Astrocyte (in vitro differentiated cells and primary cell): ENCODE data around the gene BTG2. TPM values are rescaled to one million over a fixed set of nuclear protein-coding genes. Genes with fewer than 3 reads are reported as not detected.

Source experiments
- DNase-seq: peaks from one replicate; pipeline ENCODE4 v3.0.0-alpha.2; 2010; ENCODE audit warnings: low read depth
- FAIRE-seq: peaks from 2 replicates; lab custom pipeline; 2011; peaks lifted over from hg19 to GRCh38; lab: Jason Lieb, UNC
- H2AFZ ChIP-seq: 2 replicates; pipeline ENCODE4 v1.6.0; 2012; ENCODE audit warnings: low read depth, low read length, inconsistent platforms
- H3K27ac ChIP-seq: 2 replicates; pipeline ENCODE4 v1.5.1; 2011; ENCODE audit warnings: low read depth, low read length, inconsistent platforms
- H3K27me3 ChIP-seq: 2 replicates; pipeline ENCODE4 v1.6.0; 2011; ENCODE audit warnings: low read length, inconsistent platforms; ENCODE audit not compliant: insufficient read depth
- H3K36me3 ChIP-seq: 2 replicates; pipeline ENCODE4 v1.5.1; 2011; ENCODE audit warnings: low read length, inconsistent platforms; ENCODE audit not compliant: insufficient read depth
- H3K4me1 ChIP-seq: 2 replicates; pipeline ENCODE4 v1.5.1; 2011; ENCODE audit warnings: low read length, inconsistent platforms; ENCODE audit not compliant: insufficient read depth
- H3K4me2 ChIP-seq: 2 replicates; pipeline ENCODE4 v1.6.0; 2012; ENCODE audit warnings: low read length, inconsistent platforms
- H3K4me3 ChIP-seq: 2 replicates; pipeline ENCODE4 v1.5.1; 2011; ENCODE audit warnings: low read depth, mild to moderate bottlenecking, low read length, inconsistent platforms; ENCODE audit not compliant: insufficient read depth
- H3K79me2 ChIP-seq: 2 replicates; pipeline ENCODE4 v1.6.0; 2012; ENCODE audit warnings: mild to moderate bottlenecking, low read length, inconsistent platforms; ENCODE audit not compliant: insufficient read depth
- H3K9ac ChIP-seq: 2 replicates; pipeline ENCODE4 v1.6.0; 2012; ENCODE audit warnings: mild to moderate bottlenecking, low read length, inconsistent platforms
- H3K9me3 ChIP-seq: 2 replicates; pipeline ENCODE4 v1.5.1; 2012; ENCODE audit warnings: low read depth, mild to moderate bottlenecking, low read length, inconsistent platforms; ENCODE audit not compliant: insufficient read depth
- H4K20me1 ChIP-seq: 2 replicates; pipeline ENCODE4 v1.6.0; 2012; ENCODE audit warnings: low read length, inconsistent platforms; ENCODE audit not compliant: insufficient read depth
- H3K27ac Mint-ChIP-seq: one replicate; pipeline ENCODE4 v1.8.0; 2021; ENCODE audit warnings: mild to moderate bottlenecking, mixed read lengths; ENCODE audit not compliant: unreplicated experiment
- H3K27me3 Mint-ChIP-seq: one replicate; pipeline ENCODE4 v1.8.0; 2021; ENCODE audit warnings: low read depth, mixed read lengths; ENCODE audit not compliant: unreplicated experiment
- H3K36me3 Mint-ChIP-seq: one replicate; pipeline ENCODE4 v1.8.0; 2021; ENCODE audit warnings: low read depth, mixed read lengths; ENCODE audit not compliant: unreplicated experiment
- H3K4me1 Mint-ChIP-seq: one replicate; pipeline ENCODE4 v1.8.0; 2021; ENCODE audit warnings: low read depth, mixed read lengths; ENCODE audit not compliant: unreplicated experiment
- H3K4me3 Mint-ChIP-seq: one replicate; pipeline ENCODE4 v1.8.0; 2021; ENCODE audit warnings: mild to moderate bottlenecking, moderate library complexity, mixed read lengths; ENCODE audit not compliant: unreplicated experiment
- H3K9me3 Mint-ChIP-seq: one replicate; pipeline ENCODE4 v1.8.0; 2021; ENCODE audit warnings: mild to moderate bottlenecking, mixed read lengths; ENCODE audit not compliant: unreplicated experiment
- EZH2 ChIP-seq: IDR thresholded peaks from 2 replicates; pipeline ENCODE4 v1.6.1; 2012; ENCODE audit warnings: mild to moderate bottlenecking, low read length, inconsistent platforms; ENCODE audit not compliant: insufficient read depth
- total RNA-seq: library from RNA; stranded (reverse); gene quantifications from 2 replicates; pipeline ENCODE4 v1.2.1, GENCODE V29; 2021
- TF ChIP-seq, protein P1 (sequence below): IDR thresholded peaks from 2 replicates; pipeline ENCODE4 v1.5.1; 2011; ENCODE audit warnings: low read depth, mild to moderate bottlenecking, inconsistent platforms, low read length, moderate library complexity; ENCODE audit not compliant: insufficient read depth

BTG2 gene
- total RNA-seq, 1 donor from 2014 or later, result 58.3 TPM

DNA sequence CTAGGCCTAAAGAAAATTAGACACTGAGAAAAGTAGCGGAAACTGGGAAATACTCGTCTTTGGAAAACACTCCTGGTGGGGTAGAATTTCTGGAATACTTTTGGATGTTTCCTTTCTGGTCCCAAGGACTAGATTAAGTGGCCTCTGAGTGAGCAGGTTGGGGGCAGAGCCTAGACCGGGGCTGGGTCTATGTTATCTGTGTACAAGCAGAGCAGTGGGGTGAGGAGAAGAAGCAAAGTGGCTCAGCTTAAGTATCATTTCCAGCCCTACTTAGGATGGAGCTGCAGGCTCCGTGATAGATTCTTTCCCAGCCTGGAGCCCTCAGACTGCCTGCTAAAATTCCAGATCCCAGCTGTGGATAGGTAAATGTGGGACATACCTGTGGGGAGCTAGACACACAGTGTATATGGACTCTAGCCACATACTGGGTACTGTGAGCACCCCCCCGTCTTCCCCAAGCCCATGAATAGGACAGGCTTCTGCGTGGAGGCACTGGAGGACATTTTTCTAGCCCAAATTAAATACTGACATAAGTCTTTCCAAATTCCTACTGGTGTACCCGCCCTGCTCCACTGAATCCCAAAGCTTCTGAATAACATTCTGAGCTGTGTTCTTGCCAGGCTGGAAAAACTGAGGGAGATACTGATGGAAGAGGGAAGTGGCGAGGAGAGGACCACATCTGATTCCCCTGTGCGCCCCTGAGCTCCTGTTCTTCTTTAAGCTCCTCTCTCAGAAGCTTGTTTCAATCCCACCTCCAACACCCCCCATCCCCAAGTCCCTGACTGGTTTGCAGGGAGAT is 38.8 kb downstream of the BTG2 start:
- Histone ChIP-seq H4K20me1 (no peaks in the 10 kb centered on the region), H3K9ac (no peak overlapping the region), H3K4me2 (no peak overlapping the region), H3K27me3 (peaks cover 42% of the 10 kb centered on the region), H3K79me2 (no peaks in the 10 kb centered on the region), H3K27ac (no peak overlapping the region), H3K9me3 (no peaks in the 10 kb centered on the region), H3K4me1 (no peaks in the 10 kb centered on the region), H3K36me3 (no peaks in the 10 kb centered on the region), H3K4me3 (no peak overlapping the region), H2AFZ (no peak overlapping the region)
- DNase-seq, result no peak
- FAIRE-seq, result no peak
- H3K9me3 Mint-ChIP-seq, result no peaks in the 10 kb centered on the region
- no peak overlapping the region for H3K4me3 Mint-ChIP-seq
- H3K4me1 Mint-ChIP-seq, result no peaks in the 10 kb centered on the region
- H3K36me3 Mint-ChIP-seq, result no peaks in the 10 kb centered on the region
- no peak overlapping the region for H3K27ac Mint-ChIP-seq
- TF ChIP-seq, protein P1, sequence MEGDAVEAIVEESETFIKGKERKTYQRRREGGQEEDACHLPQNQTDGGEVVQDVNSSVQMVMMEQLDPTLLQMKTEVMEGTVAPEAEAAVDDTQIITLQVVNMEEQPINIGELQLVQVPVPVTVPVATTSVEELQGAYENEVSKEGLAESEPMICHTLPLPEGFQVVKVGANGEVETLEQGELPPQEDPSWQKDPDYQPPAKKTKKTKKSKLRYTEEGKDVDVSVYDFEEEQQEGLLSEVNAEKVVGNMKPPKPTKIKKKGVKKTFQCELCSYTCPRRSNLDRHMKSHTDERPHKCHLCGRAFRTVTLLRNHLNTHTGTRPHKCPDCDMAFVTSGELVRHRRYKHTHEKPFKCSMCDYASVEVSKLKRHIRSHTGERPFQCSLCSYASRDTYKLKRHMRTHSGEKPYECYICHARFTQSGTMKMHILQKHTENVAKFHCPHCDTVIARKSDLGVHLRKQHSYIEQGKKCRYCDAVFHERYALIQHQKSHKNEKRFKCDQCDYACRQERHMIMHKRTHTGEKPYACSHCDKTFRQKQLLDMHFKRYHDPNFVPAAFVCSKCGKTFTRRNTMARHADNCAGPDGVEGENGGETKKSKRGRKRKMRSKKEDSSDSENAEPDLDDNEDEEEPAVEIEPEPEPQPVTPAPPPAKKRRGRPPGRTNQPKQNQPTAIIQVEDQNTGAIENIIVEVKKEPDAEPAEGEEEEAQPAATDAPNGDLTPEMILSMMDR, result no peak
- TF ChIP-seq EZH2, result no peak
- peaks cover 56% of the 10 kb centered on the region for H3K27me3 Mint-ChIP-seq

DNA sequence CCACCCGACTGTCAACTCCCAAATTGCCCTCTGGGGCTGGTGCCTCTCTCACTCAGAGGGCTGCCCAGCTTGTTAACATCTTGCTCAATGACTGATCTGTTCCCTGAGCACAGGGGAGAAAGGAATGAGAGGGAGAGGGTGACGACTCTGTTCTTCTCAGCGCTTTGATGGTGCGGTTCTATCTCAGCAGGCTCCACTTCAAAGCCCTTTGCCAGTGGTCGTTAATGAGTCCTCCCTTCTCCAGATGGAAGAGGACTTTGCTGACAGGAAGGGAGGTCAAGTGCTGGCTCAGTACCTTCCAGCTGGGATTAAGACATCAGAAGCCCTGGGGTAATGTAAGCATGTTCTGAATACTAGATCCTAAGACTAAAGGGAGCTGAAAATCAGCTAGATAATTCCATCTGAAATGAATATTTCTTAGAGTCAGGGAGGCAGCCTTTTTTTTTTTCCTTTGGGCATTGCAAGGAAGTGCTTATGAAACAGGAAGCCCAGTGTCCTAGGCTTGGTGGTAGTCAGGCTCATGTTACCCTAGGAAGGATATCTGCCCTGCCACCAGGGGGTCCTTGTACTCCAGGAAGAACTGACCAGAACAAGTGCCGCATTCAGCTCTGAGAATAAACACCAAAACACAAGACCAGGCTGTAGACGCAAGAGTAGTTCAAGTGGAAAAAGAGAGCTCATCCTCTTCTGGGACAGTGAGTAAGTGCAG is 40.9 kb downstream of the BTG2 start:
- H3K9me3 ChIP-seq, result no peaks in the 10 kb centered on the region
- TF ChIP-seq, protein P1, result no peak
- no peak for TF ChIP-seq EZH2
- H3K4me1 ChIP-seq, result no peaks in the 10 kb centered on the region
- H3K9ac ChIP-seq, result no peak overlapping the region
- H3K27ac Mint-ChIP-seq, result no peak overlapping the region
- H3K27me3 ChIP-seq, result peaks cover 35% of the 10 kb centered on the region
- peaks cover 5% of the 10 kb centered on the region for H3K9me3 Mint-ChIP-seq
- H3K36me3 ChIP-seq, result no peaks in the 10 kb centered on the region
- H3K79me2 ChIP-seq, result no peaks in the 10 kb centered on the region
- no peak overlapping the region for H3K4me3 ChIP-seq
- no peak for DNase-seq
- H3K36me3 Mint-ChIP-seq, result no peaks in the 10 kb centered on the region
- H3K27ac ChIP-seq, result no peak overlapping the region
- no peaks in the 10 kb centered on the region for H3K4me1 Mint-ChIP-seq
- H3K4me2 ChIP-seq, result no peak overlapping the region
- H3K4me3 Mint-ChIP-seq, result no peak overlapping the region
- peaks cover 59% of the 10 kb centered on the region for H3K27me3 Mint-ChIP-seq
- FAIRE-seq, result no peak
- no peaks in the 10 kb centered on the region for H4K20me1 ChIP-seq
- H2AFZ ChIP-seq, result no peak overlapping the region

DNA sequence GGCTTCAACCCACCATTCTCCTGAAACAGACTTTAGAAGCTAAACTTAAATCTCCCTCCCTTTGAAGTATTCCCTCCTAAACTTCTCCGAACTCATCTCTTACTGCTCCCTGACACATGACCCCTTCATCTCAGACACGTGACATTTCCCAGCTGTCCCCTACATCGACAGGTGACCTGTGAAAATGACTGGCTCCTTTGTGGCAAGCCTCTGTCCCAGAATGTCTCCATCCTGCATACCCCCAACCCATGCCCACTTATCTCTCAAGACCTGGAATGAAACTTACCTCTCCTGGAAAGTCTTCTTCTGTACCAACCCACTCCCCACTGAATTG is 41.4 kb downstream of the BTG2 start:
- H2AFZ ChIP-seq, result no peak overlapping the region
- DNase-seq (no peak), FAIRE-seq (no peak)
- Mint-ChIP-seq H3K4me3 (no peak overlapping the region), H3K4me1 (no peaks in the 10 kb centered on the region), H3K9me3 (peaks cover 5% of the 10 kb centered on the region), H3K27ac (no peak overlapping the region), H3K36me3 (no peaks in the 10 kb centered on the region), H3K27me3 (peaks cover 58% of the 10 kb centered on the region)
- H3K9me3 ChIP-seq, result no peaks in the 10 kb centered on the region
- no peak overlapping the region for H3K27ac ChIP-seq
- H3K27me3 ChIP-seq, result peaks cover 30% of the 10 kb centered on the region
- H3K36me3 ChIP-seq, result no peaks in the 10 kb centered on the region
- H3K79me2 ChIP-seq, result no peaks in the 10 kb centered on the region
- no peaks in the 10 kb centered on the region for H4K20me1 ChIP-seq
- no peaks in the 10 kb centered on the region for H3K4me1 ChIP-seq
- no peak overlapping the region for H3K4me3 ChIP-seq
- H3K9ac ChIP-seq, result no peak overlapping the region
- no peak for TF ChIP-seq EZH2
- TF ChIP-seq, protein P1, result no peak
- no peak overlapping the region for H3K4me2 ChIP-seq
